ENCODE measurements around the gene KRT7.

KRT7 gene

DNA sequence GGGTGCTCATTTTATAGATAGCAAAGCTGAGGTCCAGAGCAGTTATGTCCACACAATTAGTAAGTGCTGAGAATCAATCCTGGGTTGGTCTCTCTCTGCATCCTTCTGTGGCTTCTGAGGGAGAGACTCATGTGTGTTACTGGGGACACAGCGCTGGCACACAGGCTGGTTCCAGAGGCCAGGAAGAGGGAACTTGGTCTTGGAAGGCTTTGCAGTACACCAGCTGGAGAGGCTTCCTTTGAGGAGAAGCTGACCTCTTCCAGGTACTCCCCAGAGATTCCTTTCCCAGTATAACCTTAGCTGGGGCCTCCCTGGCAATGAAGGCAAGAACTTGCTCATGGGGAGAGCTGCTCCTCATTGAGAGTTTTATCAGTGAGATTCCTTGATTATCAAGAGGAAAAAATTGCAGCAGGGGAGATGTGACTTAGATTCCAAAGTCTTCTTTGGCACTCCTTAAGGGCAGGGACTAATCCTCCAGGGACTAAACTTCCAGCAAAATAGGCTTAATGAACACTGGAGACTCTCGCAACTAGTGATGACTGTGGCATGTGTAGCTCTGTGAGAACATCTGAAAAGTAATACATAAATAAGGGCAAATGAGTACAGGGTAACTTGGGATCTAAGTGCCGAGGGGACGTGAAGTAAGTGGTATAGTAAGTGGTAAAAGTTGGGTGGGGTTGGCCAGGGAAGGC is 27.3 kb upstream of the KRT7 start:
- H3K4me1 ChIP-seq: peaks cover 61% of the 10 kb centered on the region
- TF ChIP-seq CTCF (IDR thresholded peaks at IDR 0.05; ENCODE audit: low read depth, low read length): no peak
- no peak overlapping the region for H3K4me3 ChIP-seq (ENCODE audit: low read depth, low read length)
- peak; percentile 1 for DNase-seq
- no peaks in the 10 kb centered on the region for H3K9me3 ChIP-seq
- H3K36me3 ChIP-seq: no peaks in the 10 kb centered on the region
- H3K27me3 ChIP-seq: no peaks in the 10 kb centered on the region

DNA sequence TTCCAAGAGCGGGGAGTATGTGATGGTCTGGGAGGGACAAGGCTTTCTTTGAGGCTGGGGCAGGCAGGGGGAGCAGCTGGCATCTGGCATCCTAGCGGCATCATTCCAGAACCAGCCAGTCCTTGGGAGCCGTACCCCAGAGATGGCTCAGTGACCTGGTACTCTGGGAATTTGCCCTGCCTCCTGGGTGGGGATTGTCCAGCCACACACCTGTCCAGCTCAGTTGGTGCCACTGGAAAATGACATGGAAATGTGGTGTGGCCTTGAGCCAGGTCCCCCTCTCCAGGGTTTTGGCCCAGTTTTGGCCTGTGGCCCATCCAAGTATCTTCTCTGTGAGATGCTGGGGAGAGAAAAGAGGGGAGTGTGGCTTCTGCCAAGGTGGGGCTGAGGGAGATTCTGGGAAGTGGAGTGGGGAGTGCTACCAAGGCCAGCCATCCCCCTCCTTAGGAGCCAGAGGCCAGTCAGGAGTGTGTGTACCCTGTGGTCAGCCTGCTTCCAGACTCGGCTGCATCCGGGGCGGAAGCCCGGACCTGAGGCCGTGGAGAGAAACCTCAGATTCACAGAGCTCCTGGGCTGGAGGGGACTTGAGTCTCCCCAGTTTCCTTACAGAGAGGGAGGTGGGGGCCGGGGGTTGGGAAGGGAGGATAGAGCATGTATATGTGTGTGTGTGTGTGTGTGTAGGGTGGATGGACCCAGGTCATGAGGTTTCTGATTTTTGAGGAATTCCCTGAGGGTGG is 26.6 kb upstream of the KRT7 start:
- H3K4me3 ChIP-seq (ENCODE audit: low read depth, low read length): no peak overlapping the region
- H3K36me3 ChIP-seq: no peaks in the 10 kb centered on the region
- no peak for TF ChIP-seq CTCF (IDR thresholded peaks at IDR 0.05; ENCODE audit: low read depth, low read length)
- H3K27me3 ChIP-seq: no peaks in the 10 kb centered on the region
- peak; percentile 7 for DNase-seq
- H3K9me3 ChIP-seq: no peaks in the 10 kb centered on the region
- peaks cover 55% of the 10 kb centered on the region for H3K4me1 ChIP-seq

- peak; percentile 80 for DNase-seq
- Histone ChIP-seq H3K4me1 (peaks cover 49% of the 10 kb centered on the region), H3K36me3 (no peaks in the 10 kb centered on the region), H3K9me3 (no peaks in the 10 kb centered on the region), H3K4me3 (ENCODE audit: low read depth, low read length) (no peak overlapping the region), H3K27me3 (no peaks in the 10 kb centered on the region)
- peak; percentile 18; the same call in 1 of the 2 replicates for TF ChIP-seq CTCF (IDR thresholded peaks at IDR 0.05; ENCODE audit: low read depth, low read length)
These were observed 25.9 kb upstream of the KRT7 start for GRCh38 chr12:52207106-52207505.

GRCh38 chr12:52207895-52208294 is 25.1 kb upstream of the KRT7 start:
- no peak for TF ChIP-seq CTCF (IDR thresholded peaks at IDR 0.05; ENCODE audit: low read depth, low read length)
- no peak overlapping the region for H3K4me3 ChIP-seq (ENCODE audit: low read depth, low read length)
- peaks cover 43% of the 10 kb centered on the region for H3K4me1 ChIP-seq
- DNase-seq: peak; percentile 75
- H3K27me3 ChIP-seq: no peaks in the 10 kb centered on the region
- no peaks in the 10 kb centered on the region for H3K9me3 ChIP-seq
- no peaks in the 10 kb centered on the region for H3K36me3 ChIP-seq

- H3K4me1 ChIP-seq: peaks cover 42% of the 10 kb centered on the region
- peak; percentile 6 for DNase-seq
- no peak overlapping the region for H3K4me3 ChIP-seq (ENCODE audit: low read depth, low read length)
- H3K36me3 ChIP-seq: no peaks in the 10 kb centered on the region
- H3K27me3 ChIP-seq: no peaks in the 10 kb centered on the region
- TF ChIP-seq CTCF (IDR thresholded peaks at IDR 0.05; ENCODE audit: low read depth, low read length): no peak
- H3K9me3 ChIP-seq: no peaks in the 10 kb centered on the region
These were observed 24.4 kb upstream of the KRT7 start for GRCh38 chr12:52208424-52209165.
